ENCODE data around the gene GALNT8. TPM values are rescaled to one million over a fixed set of nuclear protein-coding genes. Genes with fewer than 3 reads are reported as not detected.
A peak's percentile ranks its signal among the peaks of the same experiment; 100 is the strongest.

Gene GALNT8
- total and polyA plus RNA-seq, 4 donors = 0.09 to 1.3 (median 0.35) TPM

GRCh38 chr12:4780641-4781611 is 60.7 kb downstream of the GALNT8 start:
- TF ChIP-seq, protein P1, sequence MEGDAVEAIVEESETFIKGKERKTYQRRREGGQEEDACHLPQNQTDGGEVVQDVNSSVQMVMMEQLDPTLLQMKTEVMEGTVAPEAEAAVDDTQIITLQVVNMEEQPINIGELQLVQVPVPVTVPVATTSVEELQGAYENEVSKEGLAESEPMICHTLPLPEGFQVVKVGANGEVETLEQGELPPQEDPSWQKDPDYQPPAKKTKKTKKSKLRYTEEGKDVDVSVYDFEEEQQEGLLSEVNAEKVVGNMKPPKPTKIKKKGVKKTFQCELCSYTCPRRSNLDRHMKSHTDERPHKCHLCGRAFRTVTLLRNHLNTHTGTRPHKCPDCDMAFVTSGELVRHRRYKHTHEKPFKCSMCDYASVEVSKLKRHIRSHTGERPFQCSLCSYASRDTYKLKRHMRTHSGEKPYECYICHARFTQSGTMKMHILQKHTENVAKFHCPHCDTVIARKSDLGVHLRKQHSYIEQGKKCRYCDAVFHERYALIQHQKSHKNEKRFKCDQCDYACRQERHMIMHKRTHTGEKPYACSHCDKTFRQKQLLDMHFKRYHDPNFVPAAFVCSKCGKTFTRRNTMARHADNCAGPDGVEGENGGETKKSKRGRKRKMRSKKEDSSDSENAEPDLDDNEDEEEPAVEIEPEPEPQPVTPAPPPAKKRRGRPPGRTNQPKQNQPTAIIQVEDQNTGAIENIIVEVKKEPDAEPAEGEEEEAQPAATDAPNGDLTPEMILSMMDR (IDR thresholded peaks at IDR 0.05; ENCODE audit: control extremely low read depth, extremely low read depth) = no peak
- no peak overlapping the region for H3K9ac ChIP-seq (ENCODE audit: insufficient read depth in 1 of 2, low read length in 2 of 2)
- peak in 2 of 3 donors; percentile 6 to 12 for DNase-seq
- WGBS, 2 donors = 66 to 76% methylated on average over 9 of the region's 9 CpGs
- no peak overlapping the region for H3K27ac ChIP-seq (ENCODE audit: low read depth in 1 of 2, low read length in 1 of 2)
- no peaks in the 10 kb centered on the region for H3K4me1 ChIP-seq (ENCODE audit: control insufficient read depth in 5 of 5, insufficient read depth in 5 of 5, low read length in 5 of 5)
- H3K9me3 ChIP-seq (ENCODE audit: control insufficient read depth in 4 of 4, insufficient read depth in 3 of 4, low read length in 3 of 4) = peaks cover 0 to 9% (median under 1%) of the 10 kb centered on the region in 4 donors
- peaks cover 0 to 6% (median 0%) of the 10 kb centered on the region in 3 donors for H3K27me3 ChIP-seq (ENCODE audit: control insufficient read depth in 3 of 3, insufficient read depth in 3 of 3, low read length in 2 of 3)
- no peak for ATAC-seq (ENCODE audit: insufficient read depth, low FRiP score)
- no peaks in the 10 kb centered on the region for H3K36me3 ChIP-seq (ENCODE audit: control insufficient read depth in 4 of 4, insufficient read depth in 4 of 4, low read length in 4 of 4)
- H3K4me3 ChIP-seq = no peak overlapping the region

- ATAC-seq (ENCODE audit: insufficient read depth, low FRiP score) = no peak
- H3K27ac ChIP-seq (ENCODE audit: low read depth in 1 of 2, low read length in 1 of 2) = no peak overlapping the region
- TF ChIP-seq, protein P1 (IDR thresholded peaks at IDR 0.05; ENCODE audit: control extremely low read depth, extremely low read depth) = no peak
Measured at GRCh38 chr12:4784404-4785054, 64.3 kb downstream of the GALNT8 start.

GRCh38 chr12:4786795-4787194 is 66.6 kb downstream of the GALNT8 start:
- no peaks in the 10 kb centered on the region for H3K4me1 ChIP-seq (ENCODE audit: control insufficient read depth in 5 of 5, insufficient read depth in 5 of 5, low read length in 5 of 5)
- no peak for ATAC-seq (ENCODE audit: insufficient read depth, low FRiP score)
- peaks cover 0 to 6% (median 2%) of the 10 kb centered on the region in 4 donors for H3K9me3 ChIP-seq (ENCODE audit: control insufficient read depth in 4 of 4, insufficient read depth in 3 of 4, low read length in 3 of 4)
- TF ChIP-seq, protein P1 (IDR thresholded peaks at IDR 0.05; ENCODE audit: control extremely low read depth, extremely low read depth) = no peak
- no peaks in the 10 kb centered on the region for H3K36me3 ChIP-seq (ENCODE audit: control insufficient read depth in 4 of 4, insufficient read depth in 4 of 4, low read length in 4 of 4)
- 89 to 94% methylated on average over 5 of the region's 5 CpGs for WGBS, 2 donors
- H3K27ac ChIP-seq (ENCODE audit: low read depth in 1 of 2, low read length in 1 of 2) = no peak overlapping the region
- no peak overlapping the region for H3K4me3 ChIP-seq
- DNase-seq = no peak
- H3K9ac ChIP-seq (ENCODE audit: insufficient read depth in 1 of 2, low read length in 2 of 2) = no peak overlapping the region
- H3K27me3 ChIP-seq (ENCODE audit: control insufficient read depth in 3 of 3, insufficient read depth in 3 of 3, low read length in 2 of 3) = peaks cover 0 to 2% (median 0%) of the 10 kb centered on the region in 3 donors

More at GRCh38 chr12:4784404-4785054, 64.3 kb downstream of the GALNT8 start:
- no peak for DNase-seq
- Histone ChIP-seq H3K9ac (ENCODE audit: insufficient read depth in 1 of 2, low read length in 2 of 2) (no peak overlapping the region), H3K9me3 (ENCODE audit: control insufficient read depth in 4 of 4, insufficient read depth in 3 of 4, low read length in 3 of 4) (peaks cover 0 to 6% (median under 1%) of the 10 kb centered on the region in 4 donors), H3K4me1 (ENCODE audit: control insufficient read depth in 5 of 5, insufficient read depth in 5 of 5, low read length in 5 of 5) (no peaks in the 10 kb centered on the region), H3K36me3 (ENCODE audit: control insufficient read depth in 4 of 4, insufficient read depth in 4 of 4, low read length in 4 of 4) (no peaks in the 10 kb centered on the region), H3K27me3 (ENCODE audit: control insufficient read depth in 3 of 3, insufficient read depth in 3 of 3, low read length in 2 of 3) (peaks cover 0 to 2% (median 0%) of the 10 kb centered on the region in 3 donors), H3K4me3 (no peak overlapping the region)
- WGBS, 2 donors = 86 to 89% methylated on average over 7 of the region's 7 CpGs
